Neutrophil (primary cell): Measurements from ENCODE around the gene MAZ.
A peak's percentile ranks its signal among the peaks of the same experiment; 100 is the strongest.

Experiments
- H3K27ac ChIP-seq: fragments of 200-600 bp; sonication (generic); 2 replicates; pipeline ENCODE4 v1.5.1; 2016; ENCODE audit warnings: mild to moderate bottlenecking, moderate library complexity
- H3K27me3 ChIP-seq: fragments of 200-600 bp; sonication (generic); 2 replicates; pipeline ENCODE4 v1.6.0; 2016; ENCODE audit warnings: mild to moderate bottlenecking
- H3K36me3 ChIP-seq: fragments of 200-600 bp; sonication (generic); 2 replicates; pipeline ENCODE4 v1.5.1; 2017
- H3K4me1 ChIP-seq, 2 experiments: fragments of 200-600 bp in 1 of 2; sonication (generic) in 1 of 2; 1 replicate in 1 of 2; 2 replicates in 1 of 2; pipeline versions ENCODE4 v1.5.1 to v1.6.1; 2013 to 2016; ENCODE audit warnings: low read depth in 1 of 2, low read length in 1 of 2, mild to moderate bottlenecking in 1 of 2, moderate library complexity in 1 of 2; ENCODE audit not compliant: control insufficient read depth in 1 of 2, insufficient read depth in 1 of 2
- H3K4me3 ChIP-seq, 2 experiments: fragments of 200-600 bp in 1 of 2; sonication (generic) in 1 of 2; 1 replicate in 1 of 2; 2 replicates in 1 of 2; pipeline ENCODE4 v1.5.1; 2013 to 2016; ENCODE audit warnings: low read depth in 1 of 2, low read length in 1 of 2, mild to moderate bottlenecking in 1 of 2, moderate library complexity in 1 of 2
- H3K9me3 ChIP-seq: fragments of 200-600 bp; sonication (generic); 2 replicates; pipeline ENCODE4 v1.5.1; 2016
- CTCF ChIP-seq: fragments of 200-600 bp; sonication (generic); IDR thresholded peaks from 2 replicates; pipeline ENCODE4 v1.5.1; 2016; ENCODE audit warnings: antibody characterized with exemption

The MAZ gene

GRCh38 chr16:29820730-29821642 lies 14.7 kb downstream of the MAZ start:
- peak overlapping the region; percentile 89 for H3K27ac ChIP-seq
- no peaks in the 10 kb centered on the region for H3K27me3 ChIP-seq
- no peaks in the 10 kb centered on the region for H3K36me3 ChIP-seq
- H3K4me1 ChIP-seq, result peaks cover 75 to 90% of the 10 kb centered on the region in 2 experiments
- no peak for TF ChIP-seq CTCF
- H3K9me3 ChIP-seq, result no peaks in the 10 kb centered on the region
- H3K4me3 ChIP-seq, result peak overlapping the region; percentile 84 to 99

- Histone ChIP-seq H3K4me3 (peak overlapping the region; percentile 84 to 99), H3K4me1 (peaks cover 79 to 93% of the 10 kb centered on the region in 2 experiments), H3K27ac (peak overlapping the region; percentile 89), H3K9me3 (no peaks in the 10 kb centered on the region), H3K36me3 (no peaks in the 10 kb centered on the region), H3K27me3 (no peaks in the 10 kb centered on the region)
- no peak for TF ChIP-seq CTCF
These were observed 15.3 kb downstream of the MAZ start for GRCh38 chr16:29821643-29822115.

DNA sequence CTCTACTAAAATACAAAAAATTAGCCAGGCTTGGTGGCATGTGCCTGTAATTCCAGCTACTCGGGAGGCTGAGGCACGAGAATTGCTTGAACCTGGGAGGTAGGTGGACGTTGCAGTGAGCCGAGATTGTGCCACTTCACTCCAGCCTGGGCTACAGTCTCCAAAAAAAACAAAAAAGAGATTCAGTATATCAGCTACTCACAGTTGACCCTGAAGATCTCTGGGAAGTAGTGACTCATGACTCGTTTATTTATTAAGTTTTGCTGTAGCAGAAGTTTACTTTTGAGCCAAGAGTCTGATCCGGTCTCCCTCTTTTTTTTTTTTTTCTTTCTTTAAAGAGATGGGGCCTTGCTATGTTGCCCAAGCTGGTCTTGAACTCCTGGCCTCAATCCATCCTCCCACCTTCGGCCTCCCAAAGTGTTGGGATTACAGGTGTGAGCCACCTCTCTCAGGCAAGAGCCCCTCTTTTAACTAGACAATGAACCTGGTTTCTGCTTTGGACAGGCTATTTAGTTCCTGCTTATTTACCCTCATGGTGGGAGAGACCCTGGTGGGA lies 18.3 kb downstream of the MAZ start:
- Histone ChIP-seq H3K27ac (peak overlapping the region; percentile 65), H3K36me3 (peaks cover 2% of the 10 kb centered on the region), H3K9me3 (no peaks in the 10 kb centered on the region), H3K27me3 (no peaks in the 10 kb centered on the region), H3K4me1 (peaks cover 69 to 73% of the 10 kb centered on the region in 2 experiments), H3K4me3 (no peak overlapping the region)
- no peak for TF ChIP-seq CTCF

- H3K4me3 ChIP-seq, result no peak overlapping the region
- peaks cover 64 to 66% of the 10 kb centered on the region in 2 experiments for H3K4me1 ChIP-seq
- peak overlapping the region; percentile 65 for H3K27ac ChIP-seq
These were observed 19.1 kb downstream of the MAZ start for GRCh38 chr16:29825145-29826044.

More at GRCh38 chr16:29825145-29826044, 19.1 kb downstream of the MAZ start:
- TF ChIP-seq CTCF, result no peak
- H3K9me3 ChIP-seq, result no peaks in the 10 kb centered on the region
- H3K36me3 ChIP-seq, result peaks cover 9% of the 10 kb centered on the region
- H3K27me3 ChIP-seq, result no peaks in the 10 kb centered on the region
